Islet precursor cell (in vitro differentiated cells): ENCODE measurements around the gene RSRC1.
A peak's percentile ranks its signal among the peaks of the same experiment; 100 is the strongest.

Experiments used
- DNase-seq: peaks from one replicate; pipeline ENCODE4 v3.0.0-alpha.2; 2018

RSRC1 gene

GRCh38 chr3:158244274-158244673 is 134.4 kb downstream of the RSRC1 start:
- DNase-seq: no peak

GRCh38 chr3:158247288-158247687 is 137.4 kb downstream of the RSRC1 start:
- DNase-seq: no peak

- no peak for DNase-seq
These were observed 138.4 kb downstream of the RSRC1 start for GRCh38 chr3:158248261-158248660.

GRCh38 chr3:158249183-158249582 is 139.3 kb downstream of the RSRC1 start:
- no peak for DNase-seq

- DNase-seq: no peak
These were observed 148.7 kb downstream of the RSRC1 start for GRCh38 chr3:158258619-158259018.

- DNase-seq: no peak
These were observed 150.5 kb downstream of the RSRC1 start for GRCh38 chr3:158260392-158260791.

- no peak for DNase-seq
These were observed 151.6 kb downstream of the RSRC1 start for GRCh38 chr3:158261371-158261991.

- DNase-seq: peak; percentile 53
These were observed 155.0 kb downstream of the RSRC1 start for GRCh38 chr3:158264894-158265293.

GRCh38 chr3:158267015-158267414 is 157.1 kb downstream of the RSRC1 start:
- DNase-seq: no peak

GRCh38 chr3:158269942-158270341 is 160.1 kb downstream of the RSRC1 start:
- DNase-seq: no peak

GRCh38 chr3:158272081-158272480 is 162.2 kb downstream of the RSRC1 start:
- no peak for DNase-seq

GRCh38 chr3:158273656-158274055 is 163.8 kb downstream of the RSRC1 start:
- DNase-seq: no peak

GRCh38 chr3:158278187-158278586 is 168.3 kb downstream of the RSRC1 start:
- DNase-seq: no peak

- no peak for DNase-seq
These were observed 169.7 kb downstream of the RSRC1 start for GRCh38 chr3:158279609-158280008.

GRCh38 chr3:158295771-158296170 is 185.9 kb downstream of the RSRC1 start:
- DNase-seq: no peak

GRCh38 chr3:158297940-158298339 is 188.1 kb downstream of the RSRC1 start:
- DNase-seq: no peak

- no peak for DNase-seq
These were observed 198.5 kb downstream of the RSRC1 start for GRCh38 chr3:158308236-158308928.

- DNase-seq: no peak
These were observed 202.8 kb downstream of the RSRC1 start for GRCh38 chr3:158312560-158313141.

GRCh38 chr3:158313338-158313927 is 203.5 kb downstream of the RSRC1 start:
- no peak for DNase-seq

GRCh38 chr3:158314426-158315357 is 204.8 kb downstream of the RSRC1 start:
- no peak for DNase-seq

GRCh38 chr3:158329696-158330441 is 220.0 kb downstream of the RSRC1 start:
- peak; percentile 68 for DNase-seq

- DNase-seq: no peak
These were observed 221.0 kb downstream of the RSRC1 start for GRCh38 chr3:158330870-158331269.
